ENCODE data around the gene ERGIC1. TPM values are rescaled to one million over a fixed set of nuclear protein-coding genes. Genes with fewer than 3 reads are reported as not detected.

ERGIC1 gene
- total RNA-seq, 4 donors from 2014 or later: 50.9 to 83.0 (median 65.5) TPM

DNA sequence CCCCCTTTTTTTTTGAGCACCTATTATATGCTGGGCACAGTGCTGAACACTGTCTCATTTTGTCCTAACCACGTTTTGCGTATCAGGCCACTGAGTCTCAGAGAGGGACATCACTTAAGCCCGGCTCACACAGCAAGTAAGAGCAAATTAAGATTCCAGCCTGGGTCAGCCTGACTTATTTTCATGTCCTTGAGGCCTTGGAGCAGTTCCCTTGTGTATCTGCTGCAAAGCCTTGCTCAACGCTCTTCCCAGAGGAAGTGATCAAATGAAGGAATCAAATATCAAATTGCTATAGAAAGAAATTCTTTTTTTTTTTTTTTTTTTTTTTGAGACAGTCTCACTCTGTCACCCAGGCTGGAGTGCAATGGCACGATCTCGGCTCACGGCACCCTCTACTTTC is 30.7 kb downstream of the ERGIC1 start:
- WGBS, 2 donors: 96 to 98% methylated on average over 6 to 7 of the region's 7 CpGs
- TF ChIP-seq POLR2A (IDR thresholded peaks at IDR 0.05): no peak
- TF ChIP-seq, protein P1, sequence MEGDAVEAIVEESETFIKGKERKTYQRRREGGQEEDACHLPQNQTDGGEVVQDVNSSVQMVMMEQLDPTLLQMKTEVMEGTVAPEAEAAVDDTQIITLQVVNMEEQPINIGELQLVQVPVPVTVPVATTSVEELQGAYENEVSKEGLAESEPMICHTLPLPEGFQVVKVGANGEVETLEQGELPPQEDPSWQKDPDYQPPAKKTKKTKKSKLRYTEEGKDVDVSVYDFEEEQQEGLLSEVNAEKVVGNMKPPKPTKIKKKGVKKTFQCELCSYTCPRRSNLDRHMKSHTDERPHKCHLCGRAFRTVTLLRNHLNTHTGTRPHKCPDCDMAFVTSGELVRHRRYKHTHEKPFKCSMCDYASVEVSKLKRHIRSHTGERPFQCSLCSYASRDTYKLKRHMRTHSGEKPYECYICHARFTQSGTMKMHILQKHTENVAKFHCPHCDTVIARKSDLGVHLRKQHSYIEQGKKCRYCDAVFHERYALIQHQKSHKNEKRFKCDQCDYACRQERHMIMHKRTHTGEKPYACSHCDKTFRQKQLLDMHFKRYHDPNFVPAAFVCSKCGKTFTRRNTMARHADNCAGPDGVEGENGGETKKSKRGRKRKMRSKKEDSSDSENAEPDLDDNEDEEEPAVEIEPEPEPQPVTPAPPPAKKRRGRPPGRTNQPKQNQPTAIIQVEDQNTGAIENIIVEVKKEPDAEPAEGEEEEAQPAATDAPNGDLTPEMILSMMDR (IDR thresholded peaks at IDR 0.05): no peak

DNA sequence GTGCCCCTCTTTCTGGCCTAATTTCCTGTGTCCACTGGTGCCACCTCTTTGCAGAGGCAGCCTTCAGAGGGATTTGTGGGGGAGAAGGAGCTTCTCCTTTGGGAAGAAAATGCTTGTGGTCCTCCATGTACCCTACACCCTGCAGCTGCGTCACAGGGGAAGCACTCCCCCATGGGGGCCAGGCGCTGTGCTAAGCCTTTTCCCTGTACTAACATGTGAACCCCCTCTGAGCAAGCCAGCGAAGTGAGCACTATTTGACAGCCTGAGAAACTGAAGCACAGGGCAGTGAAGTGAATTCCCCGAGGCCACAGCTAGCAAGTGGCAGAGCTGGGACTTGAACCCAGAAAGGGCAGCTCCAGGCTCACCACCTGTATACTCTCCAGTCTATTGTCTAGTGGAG is 32.3 kb downstream of the ERGIC1 start:
- Histone ChIP-seq H3K9me3 (no peaks in the 10 kb centered on the region), H3K27me3 (no peaks in the 10 kb centered on the region), H3K4me1 (peaks cover 37 to 83% (median 56%) of the 10 kb centered on the region in 3 donors), H3K27ac (peak overlapping the region in 3 of 4 donors; percentile 91 to 94 (median 93)), H3K36me3 (no peaks in the 10 kb centered on the region), H3K4me3 (no peak overlapping the region)
- TF ChIP-seq POLR2A (IDR thresholded peaks at IDR 0.05): no peak
- TF ChIP-seq, protein P1 (IDR thresholded peaks at IDR 0.05): no peak
- DNase-seq: no peak
- intact Hi-C loops (cut with DNase I): loop anchor here (10.0 kb wide), 1 partner anchor 92 kb away; the partner anchor contains the start of gene DUSP1
- WGBS, 2 donors: 89% methylated on average over 3 of the region's 4 CpGs; no CpG with 5 or more reads in 1 of the 2 donors

More for the DNA sequence above, 30.7 kb downstream of the ERGIC1 start:
- no peaks in the 10 kb centered on the region for H3K9me3 ChIP-seq
- no peak overlapping the region for H3K4me3 ChIP-seq
- intact Hi-C loops (cut with DNase I): loop anchor here (10.0 kb wide), 1 partner anchor 90 kb away; the partner anchor contains the start of gene DUSP1
- H3K27me3 ChIP-seq: no peaks in the 10 kb centered on the region
- no peak for DNase-seq
- H3K4me1 ChIP-seq: peaks cover 37 to 83% (median 56%) of the 10 kb centered on the region in 3 donors
- no peaks in the 10 kb centered on the region for H3K36me3 ChIP-seq
- no peak overlapping the region for H3K27ac ChIP-seq

DNA sequence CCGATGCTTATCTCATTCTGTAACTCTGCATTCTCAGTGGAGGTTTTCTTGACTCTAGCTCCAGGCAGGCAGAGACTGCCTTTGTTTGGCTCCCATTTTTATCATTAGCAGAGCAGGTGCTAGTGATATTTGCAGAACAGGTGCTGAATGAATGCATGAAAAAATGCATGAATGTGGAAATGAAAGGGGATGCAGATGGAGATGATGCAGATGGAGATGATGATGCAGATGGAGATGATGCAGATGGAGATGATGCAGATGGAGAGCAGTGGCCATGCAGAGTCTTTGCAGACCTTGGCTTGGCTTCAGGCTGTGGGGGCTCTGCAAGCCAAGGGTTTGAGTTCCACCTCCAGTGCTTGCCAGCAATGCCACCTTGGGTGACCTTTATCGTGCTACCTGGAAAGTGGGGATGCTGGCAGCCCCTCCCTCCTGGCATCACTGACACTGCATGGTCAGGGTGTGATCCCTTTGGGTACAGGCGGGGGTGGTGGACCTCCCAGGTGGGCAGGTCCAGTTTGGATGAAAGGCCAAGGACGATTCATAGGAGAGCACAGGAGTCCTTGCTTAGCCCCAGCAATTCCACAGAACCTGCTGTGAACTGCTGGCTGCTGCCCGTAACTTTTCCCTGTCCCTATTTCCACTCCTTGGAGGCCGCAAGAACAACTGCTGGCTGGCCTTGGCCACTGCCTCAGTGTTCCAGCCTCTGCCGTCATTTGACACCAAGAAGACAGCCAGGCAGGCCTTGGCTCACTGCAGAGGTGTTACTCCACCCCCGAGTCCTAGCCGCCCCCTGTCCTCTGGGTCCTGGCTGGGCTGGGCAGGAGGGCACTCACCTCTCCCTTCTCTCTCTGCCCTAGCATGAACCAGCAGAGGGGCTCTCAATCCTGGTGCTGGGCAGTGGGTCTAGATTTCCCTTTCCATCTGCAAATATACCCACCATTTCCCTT is 33.0 kb downstream of the ERGIC1 start:
- intact Hi-C loops (cut with DNase I): loop anchor here (10.0 kb wide), 1 partner anchor 92 kb away; the partner anchor contains the start of gene DUSP1
- Histone ChIP-seq H3K4me1 (peaks cover 38 to 83% (median 56%) of the 10 kb centered on the region in 3 donors), H3K27me3 (no peaks in the 10 kb centered on the region), H3K4me3 (no peak overlapping the region), H3K36me3 (no peaks in the 10 kb centered on the region), H3K9me3 (no peaks in the 10 kb centered on the region), H3K27ac (peak overlapping the region in 3 of 4 donors; percentile 91 to 94 (median 93))
- DNase-seq: no peak
- WGBS, 2 donors: 33 to 67% methylated on average over 4 to 5 of the region's 9 CpGs
- no peak for TF ChIP-seq POLR2A (IDR thresholded peaks at IDR 0.05)
- TF ChIP-seq, protein P1 (IDR thresholded peaks at IDR 0.05): no peak

GRCh38 chr5:172867761-172868435 is 33.8 kb downstream of the ERGIC1 start:
- H3K4me1 ChIP-seq: peaks cover 39 to 83% (median 61%) of the 10 kb centered on the region in 3 donors
- peak overlapping the region; percentile 76 to 94 (median 92) for H3K27ac ChIP-seq
- no peak for TF ChIP-seq POLR2A (IDR thresholded peaks at IDR 0.05)
- TF ChIP-seq, protein P1 (IDR thresholded peaks at IDR 0.05): no peak
- H3K27me3 ChIP-seq: no peaks in the 10 kb centered on the region
- no peaks in the 10 kb centered on the region for H3K9me3 ChIP-seq
- no peaks in the 10 kb centered on the region for H3K36me3 ChIP-seq
- DNase-seq: no peak
- H3K4me3 ChIP-seq: no peak overlapping the region
- WGBS, 2 donors: 66 to 67% methylated on average over 10 of the region's 11 CpGs
- intact Hi-C loops (cut with DNase I): loop anchor here (10.0 kb wide), 1 partner anchor 93 kb away; the partner anchor contains the start of gene DUSP1

All from esophagus squamous epithelium (tissue), 5 donors.